OCI-LY1 (cell line): ENCODE data around the gene GNG12.

Experiments
- CTCF ChIP-seq: fragments of 200-600 bp; sonication (generic), shearing (Covaris generic); IDR thresholded peaks from 2 replicates; pipeline ENCODE4 v1.5.1; 2017; ENCODE audit warnings: mild to moderate bottlenecking, antibody characterized with exemption, low read length, moderate library complexity, mixed read lengths
- EZH2 ChIP-seq: fragments of 200-600 bp; sonication (generic), shearing (Covaris generic); IDR thresholded peaks from 2 replicates; pipeline ENCODE4 v1.8.0; 2017; ENCODE audit warnings: borderline replicate concordance, mixed run types, mild to moderate bottlenecking, antibody characterized with exemption, low read length, moderate library complexity, mixed read lengths

DNA sequence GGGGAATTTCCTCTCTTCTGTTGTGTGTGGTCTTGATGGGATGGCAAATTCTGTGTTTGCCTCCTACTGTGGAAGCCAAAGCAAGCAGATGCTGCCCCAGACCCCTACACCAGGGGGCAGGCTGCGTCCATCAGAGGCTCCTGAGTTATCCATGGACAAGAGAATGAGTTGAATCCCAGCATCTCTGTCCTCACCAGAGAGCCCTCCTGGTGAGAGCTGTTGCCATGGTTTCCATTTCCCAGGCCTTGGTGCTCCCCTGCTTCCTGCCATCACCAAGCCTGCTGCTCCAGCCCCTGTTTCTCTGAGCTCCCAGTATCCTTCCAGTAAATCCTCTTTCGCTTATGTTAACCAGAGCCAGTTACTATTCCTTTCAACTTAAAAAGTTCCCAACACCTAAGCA is 20.4 kb upstream of the GNG12 start:
- TF ChIP-seq CTCF = peak; percentile 69
- no peak for TF ChIP-seq EZH2
